ENCODE measurements around the gene PMM1. TPM values are rescaled to one million over a fixed set of nuclear protein-coding genes. Genes with fewer than 3 reads are reported as not detected.

Gene PMM1
- total and polyA plus RNA-seq, 2 of the 13 experiments (the other 11 are each of a cell fraction or from before 2014, with no cell fraction given), result 17.8 to 95.6 TPM

DNA sequence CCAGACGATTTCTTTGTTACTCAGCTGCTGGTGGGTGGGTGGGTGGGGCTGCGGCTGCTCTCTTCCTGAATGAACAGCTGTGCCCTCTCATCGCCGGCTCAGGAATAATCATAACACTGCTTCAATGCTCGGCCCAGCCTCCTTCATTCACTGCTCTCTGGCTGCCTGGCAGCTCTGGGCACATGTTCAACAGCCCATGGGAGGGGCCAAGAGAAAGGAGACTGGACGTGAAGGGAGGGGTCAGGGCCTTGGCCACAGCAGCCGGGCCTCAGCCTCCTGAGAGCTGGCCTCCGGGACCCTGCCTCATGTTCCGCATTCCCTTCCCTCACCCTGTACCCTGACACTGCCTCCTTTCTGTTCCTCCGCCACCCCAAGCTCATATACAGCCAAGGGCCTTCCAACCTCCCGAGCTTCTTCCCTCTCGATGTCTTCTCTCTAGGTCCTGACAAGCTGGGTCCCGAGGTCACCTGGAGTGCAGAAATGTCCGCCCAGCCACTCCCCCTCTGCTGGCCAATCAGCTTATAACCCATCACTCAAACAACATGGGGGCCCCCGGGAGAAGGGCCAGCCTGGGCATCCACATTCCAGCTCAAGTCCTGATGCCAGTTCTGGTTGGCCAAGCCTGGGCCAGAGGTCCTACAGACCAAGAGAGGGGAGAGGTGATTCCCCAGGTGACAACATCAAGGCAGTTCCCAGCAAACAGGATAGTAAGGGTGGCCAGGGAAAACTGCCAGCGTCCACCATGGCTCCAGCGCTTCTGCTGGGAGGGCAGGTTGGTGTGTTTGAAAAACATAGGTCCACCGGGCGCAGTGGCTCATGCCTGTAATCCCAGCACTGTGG, 32.0 kb downstream of the PMM1 start (continued):
- peak; percentile 7; the same call in 1 of the 2 replicates for TF ChIP-seq TFAP4 (IDR thresholded peaks at IDR 0.05; ENCODE audit: borderline replicate concordance, low read depth)
- no peak for TF ChIP-seq GLMP (CRISPR knock-in tag; IDR thresholded peaks at IDR 0.05; ENCODE audit: borderline replicate concordance)
- TF ChIP-seq ZNF33B (CRISPR knock-in tag; IDR thresholded peaks at IDR 0.05), result peak; percentile 85; the same call in 1 of the 2 replicates
- TF ChIP-seq PATZ1 (CRISPR knock-in tag; IDR thresholded peaks at IDR 0.05), result peak; percentile 9; the same call in 1 of the 2 replicates
- no peak for TF ChIP-seq ZNF614 (CRISPR knock-in tag; IDR thresholded peaks at IDR 0.05; ENCODE audit: borderline replicate concordance)
- TF ChIP-seq RARG (CRISPR knock-in tag; IDR thresholded peaks at IDR 0.05; ENCODE audit: low read depth), result no peak
- peak; percentile 26; the same call in 1 of the 2 replicates for TF ChIP-seq KDM2A (CRISPR knock-in tag; IDR thresholded peaks at IDR 0.05; ENCODE audit: borderline replicate concordance, low read depth)
- TF ChIP-seq RFXAP (CRISPR knock-in tag; IDR thresholded peaks at IDR 0.05; ENCODE audit: borderline replicate concordance), result no peak
- TF ChIP-seq, protein P1, sequence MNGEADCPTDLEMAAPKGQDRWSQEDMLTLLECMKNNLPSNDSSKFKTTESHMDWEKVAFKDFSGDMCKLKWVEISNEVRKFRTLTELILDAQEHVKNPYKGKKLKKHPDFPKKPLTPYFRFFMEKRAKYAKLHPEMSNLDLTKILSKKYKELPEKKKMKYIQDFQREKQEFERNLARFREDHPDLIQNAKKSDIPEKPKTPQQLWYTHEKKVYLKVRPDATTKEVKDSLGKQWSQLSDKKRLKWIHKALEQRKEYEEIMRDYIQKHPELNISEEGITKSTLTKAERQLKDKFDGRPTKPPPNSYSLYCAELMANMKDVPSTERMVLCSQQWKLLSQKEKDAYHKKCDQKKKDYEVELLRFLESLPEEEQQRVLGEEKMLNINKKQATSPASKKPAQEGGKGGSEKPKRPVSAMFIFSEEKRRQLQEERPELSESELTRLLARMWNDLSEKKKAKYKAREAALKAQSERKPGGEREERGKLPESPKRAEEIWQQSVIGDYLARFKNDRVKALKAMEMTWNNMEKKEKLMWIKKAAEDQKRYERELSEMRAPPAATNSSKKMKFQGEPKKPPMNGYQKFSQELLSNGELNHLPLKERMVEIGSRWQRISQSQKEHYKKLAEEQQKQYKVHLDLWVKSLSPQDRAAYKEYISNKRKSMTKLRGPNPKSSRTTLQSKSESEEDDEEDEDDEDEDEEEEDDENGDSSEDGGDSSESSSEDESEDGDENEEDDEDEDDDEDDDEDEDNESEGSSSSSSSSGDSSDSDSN (CRISPR knock-in tag; IDR thresholded peaks at IDR 0.05), result peak; percentile 31; the same call in 1 of the 2 replicates
- TF ChIP-seq RXRB (CRISPR knock-in tag; IDR thresholded peaks at IDR 0.05; ENCODE audit: borderline replicate concordance), result peak; percentile 19; the same call in 1 of the 2 replicates
- TF ChIP-seq, protein P2, sequence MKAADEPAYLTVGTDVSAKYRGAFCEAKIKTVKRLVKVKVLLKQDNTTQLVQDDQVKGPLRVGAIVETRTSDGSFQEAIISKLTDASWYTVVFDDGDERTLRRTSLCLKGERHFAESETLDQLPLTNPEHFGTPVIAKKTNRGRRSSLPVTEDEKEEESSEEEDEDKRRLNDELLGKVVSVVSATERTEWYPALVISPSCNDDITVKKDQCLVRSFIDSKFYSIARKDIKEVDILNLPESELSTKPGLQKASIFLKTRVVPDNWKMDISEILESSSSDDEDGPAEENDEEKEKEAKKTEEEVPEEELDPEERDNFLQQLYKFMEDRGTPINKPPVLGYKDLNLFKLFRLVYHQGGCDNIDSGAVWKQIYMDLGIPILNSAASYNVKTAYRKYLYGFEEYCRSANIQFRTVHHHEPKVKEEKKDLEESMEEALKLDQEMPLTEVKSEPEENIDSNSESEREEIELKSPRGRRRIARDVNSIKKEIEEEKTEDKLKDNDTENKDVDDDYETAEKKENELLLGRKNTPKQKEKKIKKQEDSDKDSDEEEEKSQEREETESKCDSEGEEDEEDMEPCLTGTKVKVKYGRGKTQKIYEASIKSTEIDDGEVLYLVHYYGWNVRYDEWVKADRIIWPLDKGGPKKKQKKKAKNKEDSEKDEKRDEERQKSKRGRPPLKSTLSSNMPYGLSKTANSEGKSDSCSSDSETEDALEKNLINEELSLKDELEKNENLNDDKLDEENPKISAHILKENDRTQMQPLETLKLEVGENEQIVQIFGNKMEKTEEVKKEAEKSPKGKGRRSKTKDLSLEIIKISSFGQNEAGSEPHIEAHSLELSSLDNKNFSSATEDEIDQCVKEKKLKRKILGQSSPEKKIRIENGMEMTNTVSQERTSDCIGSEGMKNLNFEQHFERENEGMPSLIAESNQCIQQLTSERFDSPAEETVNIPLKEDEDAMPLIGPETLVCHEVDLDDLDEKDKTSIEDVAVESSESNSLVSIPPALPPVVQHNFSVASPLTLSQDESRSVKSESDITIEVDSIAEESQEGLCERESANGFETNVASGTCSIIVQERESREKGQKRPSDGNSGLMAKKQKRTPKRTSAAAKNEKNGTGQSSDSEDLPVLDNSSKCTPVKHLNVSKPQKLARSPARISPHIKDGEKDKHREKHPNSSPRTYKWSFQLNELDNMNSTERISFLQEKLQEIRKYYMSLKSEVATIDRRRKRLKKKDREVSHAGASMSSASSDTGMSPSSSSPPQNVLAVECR (CRISPR knock-in tag; IDR thresholded peaks at IDR 0.05; ENCODE audit: borderline replicate concordance), result 0 out of 2 replicates have a peak, but pooled peaks have one; percentile 25
- TF ChIP-seq NR2F6 (IDR thresholded peaks at IDR 0.05), result peak; percentile 14; the same call in 1 of the 2 replicates
- TF ChIP-seq NR2F6 (CRISPR knock-in tag; IDR thresholded peaks at IDR 0.05), result no peak
- TF ChIP-seq HNRNPH1 (optimal IDR thresholded peaks at IDR 0.05; ENCODE audit: low read depth, low read length), result no peak
- peak; percentile 36; the same call in 1 of the 2 replicates for TF ChIP-seq IRF9 (CRISPR knock-in tag; IDR thresholded peaks at IDR 0.05; ENCODE audit: borderline replicate concordance)

All from HepG2 (cell line).